HS-5 (cell line): Measurements from ENCODE around the gene CAMK2D.

ENCODE experiments used
- DNase-seq: peaks from one replicate; pipeline ENCODE4 v3.0.0-alpha.2; 2012; ENCODE audit warnings: low read depth

The CAMK2D gene

DNA sequence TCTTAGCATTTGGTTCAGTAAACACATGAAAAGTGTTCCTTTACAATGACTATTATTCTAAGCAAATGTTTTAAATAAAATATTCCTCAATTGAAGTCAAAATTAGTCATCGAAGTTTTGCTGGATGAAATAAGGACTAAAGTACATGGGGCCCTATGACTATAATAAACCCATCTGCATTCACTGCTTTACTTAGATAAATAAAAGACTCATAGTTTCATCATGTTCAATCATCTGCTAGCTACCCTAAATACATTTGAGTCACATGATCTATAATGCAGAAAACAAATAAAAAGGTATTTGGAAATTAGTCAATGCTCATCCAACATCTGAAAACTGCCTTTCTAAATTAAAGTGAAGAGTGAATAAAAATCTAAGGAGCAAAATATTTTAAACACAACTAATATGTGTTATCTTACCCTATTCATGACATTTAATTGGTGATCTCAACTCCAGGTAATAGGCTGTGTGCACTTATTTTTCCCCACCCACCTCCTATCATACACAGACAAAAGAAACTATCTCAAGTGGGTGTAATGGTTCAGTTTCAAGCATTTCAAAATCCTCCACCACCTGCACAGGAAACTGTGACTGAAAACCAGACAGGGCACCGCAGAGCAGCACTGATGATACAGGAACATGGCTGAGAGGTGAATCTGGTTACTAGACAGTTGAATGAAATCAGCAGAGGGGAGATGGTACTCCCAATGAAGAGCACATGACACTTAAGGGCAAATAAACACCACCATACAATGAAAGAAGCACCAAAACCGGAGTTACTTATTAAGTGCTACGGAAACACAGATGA, 78.6 kb downstream of the CAMK2D start:
- peak; percentile 43 for DNase-seq

GRCh38 chr4:113678641-113679040, 82.9 kb downstream of the CAMK2D start:
- no peak for DNase-seq

GRCh38 chr4:113677325-113677724, 84.2 kb downstream of the CAMK2D start:
- DNase-seq: no peak

- DNase-seq: no peak
These were observed 85.5 kb downstream of the CAMK2D start for GRCh38 chr4:113675731-113676697.

- no peak for DNase-seq
These were observed 86.8 kb downstream of the CAMK2D start for GRCh38 chr4:113674733-113675132.

GRCh38 chr4:113674251-113674650, 87.3 kb downstream of the CAMK2D start:
- no peak for DNase-seq

DNA sequence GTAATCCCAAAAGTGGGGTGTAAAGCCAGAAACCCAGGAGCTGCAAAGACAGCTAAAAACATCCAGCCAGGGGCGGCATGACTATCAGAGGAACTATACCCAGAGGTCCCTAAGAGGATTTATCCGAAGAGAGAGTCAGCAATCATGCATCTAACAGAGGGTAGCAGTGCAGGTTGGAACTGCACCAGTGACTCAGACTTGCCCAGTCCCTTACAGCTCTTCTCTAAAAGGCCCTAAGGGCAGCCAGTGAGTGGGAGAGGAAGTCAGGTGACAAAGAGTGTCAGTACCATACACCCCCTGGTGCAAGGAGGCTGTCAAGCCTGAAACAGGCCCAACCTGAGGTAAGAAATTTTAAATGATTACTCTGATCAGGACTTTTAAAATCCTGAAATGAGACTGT, 88.1 kb downstream of the CAMK2D start:
- DNase-seq: no peak

GRCh38 chr4:113666386-113667114, 95.0 kb downstream of the CAMK2D start:
- DNase-seq: no peak

DNA sequence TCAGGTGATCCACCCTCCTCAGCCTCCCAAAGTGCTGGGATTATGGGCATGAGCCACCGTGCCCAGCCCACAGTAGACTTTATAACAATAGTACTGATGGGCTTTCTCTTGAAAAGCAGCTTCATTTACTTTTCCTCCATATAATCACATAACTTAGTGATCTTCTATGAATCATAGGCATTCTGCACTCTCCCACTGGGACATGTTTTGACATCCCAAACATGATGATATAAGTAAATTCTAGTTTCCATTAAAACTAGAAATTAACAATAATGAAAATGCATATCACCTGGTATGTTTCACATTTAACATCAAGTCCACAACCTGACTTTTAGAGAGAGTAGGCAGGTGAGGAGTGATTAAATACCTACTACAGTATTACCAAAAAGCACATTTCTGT, 96.5 kb downstream of the CAMK2D start:
- no peak for DNase-seq

DNA sequence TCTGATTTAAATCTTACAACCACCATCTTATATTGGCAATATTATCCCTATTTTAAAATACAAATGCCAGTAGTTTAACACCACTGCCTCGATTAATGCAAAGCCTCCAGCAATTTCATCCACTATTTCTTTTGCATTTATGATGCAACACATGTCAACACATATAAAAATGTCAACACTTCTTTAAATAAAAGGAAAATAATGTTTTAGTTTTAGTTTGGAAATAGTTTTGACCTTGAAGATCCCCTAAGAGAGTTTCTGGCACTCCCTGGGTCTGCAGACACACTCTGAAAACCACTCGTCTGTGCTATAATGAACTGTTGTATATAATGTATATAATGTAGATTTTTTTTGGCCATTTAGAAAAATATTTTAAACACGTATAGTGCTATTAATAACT, 99.0 kb downstream of the CAMK2D start:
- no peak for DNase-seq

- no peak for DNase-seq
These were observed 102.4 kb downstream of the CAMK2D start for GRCh38 chr4:113659127-113659526.

DNA sequence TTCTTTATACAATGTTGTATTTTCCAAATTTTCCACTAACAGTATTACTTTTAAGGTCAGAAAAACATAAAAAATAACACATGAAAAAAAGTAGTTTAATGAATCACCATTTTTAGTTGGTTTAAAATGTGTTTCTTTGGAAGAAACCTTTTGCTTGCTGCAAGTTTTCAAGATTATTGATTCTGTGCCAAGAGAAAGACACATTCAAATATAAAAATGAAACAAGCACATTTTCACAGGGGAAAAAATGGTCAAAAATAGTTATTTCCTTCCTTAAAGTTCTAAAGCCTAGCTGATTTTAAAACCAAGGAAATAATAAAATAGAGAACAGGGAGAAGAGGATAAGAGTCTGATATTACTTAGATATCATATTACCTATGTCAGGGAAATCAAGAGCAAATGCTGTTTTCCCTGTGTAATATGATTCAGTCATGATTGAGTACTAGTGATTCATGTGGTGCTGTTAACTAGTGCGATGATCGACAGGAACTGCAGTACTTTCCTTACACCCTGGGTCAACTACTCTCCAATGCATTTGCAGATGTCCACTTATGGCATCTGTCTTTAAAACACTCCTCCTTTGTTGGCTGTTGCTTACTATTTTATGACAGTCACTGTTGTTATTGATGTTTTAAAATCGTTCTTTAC, 103.8 kb downstream of the CAMK2D start:
- DNase-seq: no peak

GRCh38 chr4:113653871-113654270, 107.7 kb downstream of the CAMK2D start:
- no peak for DNase-seq

DNA sequence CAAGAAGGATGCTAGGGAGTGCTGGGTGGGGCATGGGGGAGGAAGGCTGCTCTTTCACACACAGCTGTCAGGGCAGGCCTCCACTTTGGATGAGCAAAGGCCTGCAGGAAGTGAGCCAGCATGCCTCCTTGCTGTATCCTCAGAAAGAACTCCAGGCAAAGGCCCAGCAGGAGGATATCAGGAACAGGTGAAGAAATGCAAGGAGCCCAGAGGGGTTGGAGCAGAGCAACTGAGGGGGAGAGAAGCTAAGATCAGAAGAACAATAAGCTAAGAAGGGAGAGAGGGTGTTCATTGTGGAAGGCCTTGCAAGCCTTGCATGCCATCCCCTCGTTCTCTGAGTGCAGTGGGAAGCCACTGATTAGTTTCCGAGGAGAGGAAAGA, 115.1 kb downstream of the CAMK2D start:
- no peak for DNase-seq

GRCh38 chr4:113645771-113646441, 115.6 kb downstream of the CAMK2D start:
- no peak for DNase-seq

- no peak for DNase-seq
These were observed 116.2 kb downstream of the CAMK2D start for GRCh38 chr4:113645288-113645687.

GRCh38 chr4:113644398-113644797, 117.1 kb downstream of the CAMK2D start:
- DNase-seq: no peak

DNA sequence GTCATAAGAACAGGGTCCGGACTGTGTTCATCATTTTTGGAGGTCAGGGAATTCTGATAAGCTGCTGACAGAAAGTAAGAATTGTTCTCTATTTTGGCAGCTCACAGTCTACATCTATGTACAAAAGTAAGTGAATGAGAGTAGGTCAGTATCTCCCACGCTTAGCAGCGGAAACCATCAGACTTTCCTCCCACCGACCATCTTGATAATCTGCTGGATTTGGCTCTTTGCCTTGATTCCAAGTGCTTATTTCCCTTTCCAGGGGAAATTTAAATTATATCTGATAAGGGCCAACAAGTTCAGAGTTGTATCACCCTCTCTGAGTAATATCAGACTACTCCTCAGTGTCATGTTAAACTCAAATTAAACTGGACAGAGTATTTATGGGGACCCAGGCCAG, 118.0 kb downstream of the CAMK2D start:
- DNase-seq: no peak

- DNase-seq: no peak
These were observed 120.5 kb downstream of the CAMK2D start for GRCh38 chr4:113641025-113641431.

GRCh38 chr4:113639326-113639725, 122.2 kb downstream of the CAMK2D start:
- no peak for DNase-seq

- DNase-seq: no peak
These were observed 123.0 kb downstream of the CAMK2D start for GRCh38 chr4:113638562-113638832.
